ENCODE measurements around the gene TAF4.
"Not testable (repeated sequence)": the region's sequence is repeated elsewhere in the genome, so short reads cannot be mapped to it uniquely, and the experiment has no call there.

TAF4 gene

DNA sequence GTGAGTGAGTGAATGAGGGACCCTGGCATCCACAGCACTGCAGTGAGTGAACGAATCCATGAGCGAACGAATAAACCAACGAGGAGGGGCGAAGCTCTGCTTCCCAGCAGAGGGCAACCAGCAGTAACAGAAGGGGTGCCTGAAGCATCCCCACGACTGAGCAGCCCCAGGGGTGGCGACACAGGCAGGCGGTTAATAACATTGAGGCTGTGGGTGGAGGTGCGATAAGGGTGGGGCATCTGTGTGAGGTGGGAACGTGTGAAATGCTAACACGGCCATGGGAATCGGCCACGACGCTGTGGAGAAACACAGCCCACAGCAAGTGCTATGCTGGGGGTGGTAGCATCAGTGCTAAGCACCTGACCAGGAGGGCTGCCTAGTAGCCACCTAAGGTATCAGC, 75.9 kb downstream of the TAF4 start:
- no peak overlapping the region for H3K9ac ChIP-seq (ENCODE audit: low read depth, low read length)
- H3K9me3 ChIP-seq (ENCODE audit: control insufficient read depth, insufficient read depth, low read length): no peaks in the 10 kb centered on the region
- H3K36me3 ChIP-seq (ENCODE audit: insufficient read depth, low read length): peaks cover 18% of the 10 kb centered on the region
- no peaks in the 10 kb centered on the region for H3K4me1 ChIP-seq (ENCODE audit: insufficient read depth, low read length)

DNA sequence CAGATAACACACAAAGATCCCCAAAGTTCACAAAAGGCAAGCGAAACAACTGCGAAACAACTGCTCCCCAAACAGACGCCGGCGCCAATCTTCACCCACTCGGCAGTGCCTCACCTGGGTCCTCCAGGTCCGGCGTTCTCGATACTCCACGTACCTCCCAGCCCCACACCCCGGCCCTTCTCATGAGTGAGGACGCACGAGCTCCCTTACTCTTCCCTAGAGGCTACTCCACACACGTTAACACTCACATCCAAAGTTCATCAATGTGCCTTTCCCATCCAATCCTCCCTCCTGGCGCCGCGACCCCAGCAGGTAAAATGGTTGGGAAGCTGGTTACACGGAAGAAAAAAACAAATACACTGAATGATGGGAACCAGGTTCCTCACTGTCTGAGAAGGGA, 77.0 kb downstream of the TAF4 start:
- H3K36me3 ChIP-seq (ENCODE audit: insufficient read depth, low read length): peaks cover 17% of the 10 kb centered on the region
- no peaks in the 10 kb centered on the region for H3K4me1 ChIP-seq (ENCODE audit: insufficient read depth, low read length)
- no peaks in the 10 kb centered on the region for H3K9me3 ChIP-seq (ENCODE audit: control insufficient read depth, insufficient read depth, low read length)
- H3K9ac ChIP-seq (ENCODE audit: low read depth, low read length): no peak overlapping the region

DNA sequence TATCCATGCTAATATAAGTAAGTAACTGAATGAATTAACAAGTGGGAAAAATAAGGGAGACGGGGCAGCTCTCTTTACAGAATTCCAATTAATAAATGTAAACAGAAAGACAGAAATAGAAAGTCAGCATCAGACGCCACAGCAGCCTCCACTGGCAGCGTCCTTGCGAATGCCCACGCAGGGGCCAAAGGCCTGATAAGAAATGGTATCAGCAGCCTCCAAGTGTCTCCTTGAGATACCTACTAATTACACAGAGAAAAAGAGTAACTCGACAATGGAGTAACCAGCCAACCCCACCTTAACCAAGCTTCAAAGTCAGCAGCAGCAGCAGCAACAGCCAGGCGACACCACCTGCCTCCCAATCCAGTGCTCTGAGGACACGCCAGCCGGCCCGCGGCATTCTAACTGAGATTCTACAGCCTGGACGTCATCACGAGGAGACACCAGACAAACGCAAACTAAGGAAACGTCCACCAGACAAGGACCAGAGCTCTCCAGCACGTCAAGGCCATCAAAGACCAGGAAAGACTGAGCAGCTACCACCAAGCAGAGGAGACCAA, 78.8 kb downstream of the TAF4 start:
- no peaks in the 10 kb centered on the region for H3K9me3 ChIP-seq (ENCODE audit: control insufficient read depth, insufficient read depth, low read length)
- H3K36me3 ChIP-seq (ENCODE audit: insufficient read depth, low read length): peaks cover 8% of the 10 kb centered on the region
- H3K4me1 ChIP-seq (ENCODE audit: insufficient read depth, low read length): no peaks in the 10 kb centered on the region
- H3K9ac ChIP-seq (ENCODE audit: low read depth, low read length): no peak overlapping the region

DNA sequence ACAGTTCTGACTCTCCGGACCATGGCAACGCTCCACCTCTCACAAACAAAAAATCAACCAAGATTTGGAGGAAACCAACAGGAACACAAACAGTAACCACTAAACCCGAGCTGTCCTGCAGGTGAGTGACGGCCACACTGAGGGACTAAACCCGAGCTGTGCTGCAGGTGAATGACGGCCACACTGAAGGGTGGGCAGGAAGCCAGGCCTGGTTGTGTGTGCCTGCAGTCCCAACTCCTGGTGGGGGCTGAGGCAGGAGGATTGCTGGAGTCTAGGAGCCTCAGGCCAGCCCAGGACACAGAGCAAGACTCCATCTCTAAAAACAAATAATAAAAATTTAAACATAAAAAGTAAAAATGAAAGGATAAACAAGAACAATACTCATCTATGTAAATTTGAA, 80.6 kb downstream of the TAF4 start:
- peaks cover 3% of the 10 kb centered on the region; the same call in 1 of the 2 replicates for H3K36me3 ChIP-seq (ENCODE audit: insufficient read depth, low read length)
- no peaks in the 10 kb centered on the region for H3K4me1 ChIP-seq (ENCODE audit: insufficient read depth, low read length)
- H3K9ac ChIP-seq (ENCODE audit: low read depth, low read length): no peak overlapping the region
- no peaks in the 10 kb centered on the region for H3K9me3 ChIP-seq (ENCODE audit: control insufficient read depth, insufficient read depth, low read length)

DNA sequence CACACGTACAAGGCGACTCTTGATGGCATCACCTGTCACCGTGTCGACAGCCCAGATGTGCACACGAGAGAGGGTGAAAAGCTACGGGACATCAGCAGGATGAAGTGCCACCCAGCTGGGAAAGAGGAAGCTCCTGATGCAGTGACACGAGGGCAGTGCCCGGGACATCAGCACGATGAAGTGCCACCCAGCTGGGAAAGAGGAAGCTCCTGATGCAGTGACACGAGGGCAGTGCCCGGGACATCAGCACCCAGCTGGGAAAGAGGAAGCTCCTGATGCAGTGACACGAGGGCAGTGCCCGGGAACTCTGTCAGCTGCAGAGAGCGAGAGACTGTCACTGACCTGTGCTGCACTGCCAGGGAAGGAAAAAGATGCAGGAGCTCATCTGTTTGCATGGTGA, 81.2 kb downstream of the TAF4 start:
- not testable (repeated sequence) for H3K4me1 ChIP-seq (ENCODE audit: insufficient read depth, low read length); H3K9me3 ChIP-seq (ENCODE audit: control insufficient read depth, insufficient read depth, low read length); H3K9ac ChIP-seq (ENCODE audit: low read depth, low read length); H3K36me3 ChIP-seq (ENCODE audit: insufficient read depth, low read length)

DNA sequence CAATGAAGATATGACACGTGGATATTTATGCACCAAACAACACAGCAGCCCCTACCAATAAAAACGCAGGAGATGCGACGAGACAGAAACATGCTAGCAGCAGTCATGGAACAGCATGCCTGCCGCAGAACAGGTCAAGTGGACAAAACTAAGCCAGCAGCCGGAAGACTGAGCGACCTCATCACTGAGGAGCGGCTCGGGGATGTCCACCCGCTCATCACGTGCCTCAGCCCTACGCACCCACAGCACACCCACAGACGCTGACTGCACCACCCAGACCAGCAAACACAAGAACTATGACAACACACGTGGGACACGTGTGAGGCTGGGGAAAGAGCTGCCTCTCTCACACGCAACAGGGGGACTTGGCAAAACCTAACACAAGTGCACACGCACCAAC, 81.7 kb downstream of the TAF4 start:
- no peaks in the 10 kb centered on the region for H3K9me3 ChIP-seq (ENCODE audit: control insufficient read depth, insufficient read depth, low read length)
- H3K9ac ChIP-seq (ENCODE audit: low read depth, low read length): no peak overlapping the region
- peaks cover 3% of the 10 kb centered on the region; the same call in 1 of the 2 replicates for H3K36me3 ChIP-seq (ENCODE audit: insufficient read depth, low read length)
- no peaks in the 10 kb centered on the region for H3K4me1 ChIP-seq (ENCODE audit: insufficient read depth, low read length)

DNA sequence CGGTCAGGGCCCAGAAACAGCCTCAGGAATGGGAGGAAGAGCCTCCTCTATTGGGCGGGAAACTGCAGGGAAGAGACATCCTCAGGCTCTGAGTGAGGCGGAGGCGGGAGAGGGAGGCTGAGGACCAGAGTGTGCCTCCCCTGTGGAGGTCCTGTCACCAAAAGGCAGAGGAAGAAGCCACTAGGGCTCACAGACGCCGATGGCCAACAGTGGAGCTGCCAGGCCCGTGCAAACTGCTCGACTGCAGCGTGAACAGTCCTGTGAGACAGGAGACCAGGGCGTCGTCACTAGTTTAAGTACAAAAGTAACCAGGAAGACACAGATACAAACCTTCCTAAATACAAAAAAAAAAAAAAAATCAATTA, 82.7 kb downstream of the TAF4 start:
- Histone ChIP-seq H3K4me1 (ENCODE audit: insufficient read depth, low read length) (no peaks in the 10 kb centered on the region), H3K36me3 (ENCODE audit: insufficient read depth, low read length) (peaks cover 3% of the 10 kb centered on the region; the same call in 1 of the 2 replicates), H3K9ac (ENCODE audit: low read depth, low read length) (no peak overlapping the region), H3K9me3 (ENCODE audit: control insufficient read depth, insufficient read depth, low read length) (no peaks in the 10 kb centered on the region)

DNA sequence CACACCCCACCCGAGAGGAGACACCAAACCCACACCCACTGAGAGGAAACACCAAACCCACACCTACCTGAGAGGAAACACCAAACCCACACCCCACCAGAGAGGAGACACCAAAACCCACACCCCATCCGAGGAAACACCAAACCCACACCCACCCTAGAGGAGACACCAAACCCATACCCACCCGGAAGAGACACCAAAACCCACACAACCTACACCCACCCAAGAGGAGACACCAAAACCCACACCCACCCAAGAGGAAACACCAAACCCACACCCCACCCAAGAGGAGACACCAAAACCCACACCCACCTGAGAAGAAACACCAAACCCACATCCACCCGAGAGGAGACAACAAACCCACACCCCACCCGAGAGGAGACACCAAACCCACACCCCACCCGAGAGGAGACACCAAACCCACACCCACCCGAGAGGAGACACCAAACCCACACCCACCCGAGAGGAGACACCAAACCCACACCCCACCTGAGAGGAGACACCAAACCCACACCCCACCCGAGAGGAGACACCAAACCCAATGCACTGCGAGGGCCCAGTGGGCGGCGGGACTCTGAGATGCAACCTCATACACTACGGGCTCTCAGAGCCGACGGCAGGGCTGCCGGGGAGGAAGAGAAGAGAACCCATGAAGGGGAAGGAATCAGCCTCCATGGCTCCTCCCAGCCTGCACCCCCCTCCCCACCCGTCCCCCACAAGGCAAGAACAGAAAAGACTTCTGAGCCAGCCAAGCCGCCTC, 83.3 kb downstream of the TAF4 start:
- no peak overlapping the region for H3K9ac ChIP-seq (ENCODE audit: low read depth, low read length)
- no peaks in the 10 kb centered on the region for H3K9me3 ChIP-seq (ENCODE audit: control insufficient read depth, insufficient read depth, low read length)
- no peaks in the 10 kb centered on the region; the same call in 1 of the 2 replicates for H3K36me3 ChIP-seq (ENCODE audit: insufficient read depth, low read length)
- no peaks in the 10 kb centered on the region for H3K4me1 ChIP-seq (ENCODE audit: insufficient read depth, low read length)

DNA sequence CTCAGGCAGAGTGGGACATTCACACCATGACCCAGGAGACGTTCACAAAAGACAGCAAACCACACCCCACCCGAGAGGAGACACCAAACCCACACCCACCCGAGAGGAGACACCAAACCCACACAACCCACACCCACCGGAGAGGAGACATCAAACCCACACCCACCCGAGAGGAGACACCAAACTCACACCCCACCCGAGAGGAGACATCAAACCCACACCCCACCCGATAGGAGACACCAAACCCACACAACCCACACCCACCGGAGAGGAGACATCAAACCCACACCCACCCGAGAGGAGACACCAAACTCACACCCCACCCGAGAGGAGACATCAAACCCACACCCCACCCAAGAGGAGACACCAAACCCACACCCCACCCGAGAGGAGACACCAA, 84.0 kb downstream of the TAF4 start:
- not testable (repeated sequence) for H3K9me3 ChIP-seq (ENCODE audit: control insufficient read depth, insufficient read depth, low read length); H3K36me3 ChIP-seq (ENCODE audit: insufficient read depth, low read length); H3K9ac ChIP-seq (ENCODE audit: low read depth, low read length); H3K4me1 ChIP-seq (ENCODE audit: insufficient read depth, low read length)

DNA sequence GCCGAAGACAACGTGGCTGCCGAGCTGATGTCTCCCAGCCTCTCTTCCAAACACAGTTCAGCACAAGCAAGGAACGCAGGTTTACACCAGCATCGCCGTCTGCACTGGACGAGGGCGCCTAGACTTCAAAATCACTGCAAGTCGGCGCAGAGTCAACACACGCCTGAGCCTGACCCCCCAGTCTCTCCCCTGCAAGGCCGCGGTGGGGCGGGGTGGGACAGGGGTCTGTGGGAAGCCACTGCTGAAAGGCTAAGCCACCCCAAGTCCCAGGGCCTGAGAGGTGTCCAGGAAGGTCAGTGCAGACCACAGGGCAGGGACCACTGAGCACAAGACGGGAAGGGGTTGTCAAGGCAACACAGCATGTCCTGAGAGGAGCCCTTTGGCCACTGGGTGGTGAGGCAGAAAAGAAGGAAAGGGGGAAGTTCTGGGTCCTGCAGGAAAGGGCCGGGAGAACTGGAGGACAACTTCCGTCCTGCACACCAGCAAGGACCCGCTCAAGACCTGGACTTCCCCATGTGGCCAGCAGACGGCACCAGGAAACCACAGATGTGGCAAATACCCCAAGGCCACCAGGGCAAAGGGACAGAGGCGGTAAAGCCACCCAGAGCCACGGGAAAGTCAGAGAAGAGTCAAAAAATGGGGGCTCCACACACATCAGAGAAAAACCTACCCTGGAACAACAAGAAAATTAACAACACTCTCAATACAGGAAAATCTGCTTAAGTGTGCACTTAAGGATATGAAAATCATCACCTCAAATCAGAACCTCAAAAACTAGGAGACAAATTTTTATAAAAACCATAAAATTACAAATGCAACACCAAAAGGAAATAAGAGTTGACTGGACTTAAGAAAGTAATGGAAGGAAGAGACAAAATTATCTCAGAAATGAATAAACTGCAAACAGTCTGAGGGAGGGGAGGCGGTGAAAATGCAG, 84.8 kb downstream of the TAF4 start:
- Histone ChIP-seq H3K36me3 (ENCODE audit: insufficient read depth, low read length) (no peaks in the 10 kb centered on the region), H3K9ac (ENCODE audit: low read depth, low read length) (no peak overlapping the region), H3K4me1 (ENCODE audit: insufficient read depth, low read length) (no peaks in the 10 kb centered on the region), H3K9me3 (ENCODE audit: control insufficient read depth, insufficient read depth, low read length) (no peaks in the 10 kb centered on the region)

DNA sequence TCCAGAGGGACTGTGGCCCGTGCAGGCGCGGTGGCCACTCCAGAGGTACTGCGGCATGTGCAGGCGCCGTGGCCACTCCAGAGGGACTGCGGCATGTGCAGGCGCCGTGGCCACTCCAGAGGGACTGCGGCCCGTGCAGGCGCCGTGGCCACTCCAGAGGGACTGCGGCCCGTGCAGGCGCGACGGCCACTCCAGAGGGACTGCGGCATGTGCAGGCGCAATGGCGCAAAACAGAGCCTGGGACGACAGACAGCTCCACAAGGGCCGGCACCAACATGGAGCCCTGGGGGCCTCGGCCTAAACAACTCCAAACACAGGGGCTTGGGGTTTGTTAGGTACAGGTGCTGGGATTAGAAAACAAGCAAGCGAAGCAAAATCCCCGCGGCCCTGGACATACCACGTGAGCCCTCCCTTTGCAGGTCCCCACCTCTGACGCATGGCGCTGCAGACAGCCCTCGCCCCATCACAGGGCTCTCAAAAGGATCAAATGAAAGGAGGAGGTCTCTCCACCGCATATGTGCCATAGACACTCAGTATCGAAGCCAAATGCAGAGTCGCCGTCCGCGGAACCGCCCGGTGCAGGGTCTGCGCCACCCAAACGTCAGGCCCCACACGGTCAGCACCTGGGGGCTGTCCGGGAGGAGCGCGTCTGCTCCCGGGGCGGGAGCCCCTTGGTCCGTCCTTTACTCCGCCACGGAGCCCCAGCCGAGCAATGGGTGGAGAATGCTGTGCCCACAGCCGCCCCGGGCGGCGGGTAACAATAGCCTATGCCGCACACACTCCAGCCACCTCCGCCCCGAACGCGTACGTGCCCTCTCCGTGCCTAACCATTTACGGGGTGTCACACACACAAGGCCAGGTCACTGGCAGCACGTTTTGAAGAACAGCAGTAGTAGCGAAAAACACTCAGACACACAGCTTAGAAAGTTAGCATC, 85.7 kb downstream of the TAF4 start:
- no peaks in the 10 kb centered on the region for H3K36me3 ChIP-seq (ENCODE audit: insufficient read depth, low read length)
- H3K4me1 ChIP-seq (ENCODE audit: insufficient read depth, low read length): no peaks in the 10 kb centered on the region

DNA sequence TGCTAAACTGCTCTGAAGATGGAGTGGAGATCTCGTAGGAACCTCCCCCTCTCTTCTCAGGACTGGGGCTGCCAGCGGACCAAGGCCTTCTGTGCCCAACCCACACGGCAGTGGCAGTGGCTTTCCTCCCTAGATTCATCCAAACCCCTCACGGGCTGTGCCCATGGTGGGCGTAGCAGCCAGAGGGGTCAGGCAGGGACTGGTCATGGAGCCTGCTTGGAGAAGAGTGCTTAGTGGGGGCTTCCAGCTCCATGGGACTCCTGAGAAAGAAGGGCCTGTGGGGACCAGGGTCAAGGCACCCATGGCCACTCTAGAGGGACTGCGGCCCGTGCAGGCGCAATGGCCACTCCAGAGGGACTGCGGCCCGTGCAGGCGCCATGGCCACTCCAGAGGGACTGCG, 86.6 kb downstream of the TAF4 start:
- H3K9me3 ChIP-seq (ENCODE audit: control insufficient read depth, insufficient read depth, low read length): no peaks in the 10 kb centered on the region
- H3K4me1 ChIP-seq (ENCODE audit: insufficient read depth, low read length): no peaks in the 10 kb centered on the region
- no peak overlapping the region for H3K9ac ChIP-seq (ENCODE audit: low read depth, low read length)
- H3K36me3 ChIP-seq (ENCODE audit: insufficient read depth, low read length): no peaks in the 10 kb centered on the region

More for the DNA sequence above, 85.7 kb downstream of the TAF4 start:
- Histone ChIP-seq H3K9ac (ENCODE audit: low read depth, low read length) (no peak overlapping the region), H3K9me3 (ENCODE audit: control insufficient read depth, insufficient read depth, low read length) (no peaks in the 10 kb centered on the region)

DNA sequence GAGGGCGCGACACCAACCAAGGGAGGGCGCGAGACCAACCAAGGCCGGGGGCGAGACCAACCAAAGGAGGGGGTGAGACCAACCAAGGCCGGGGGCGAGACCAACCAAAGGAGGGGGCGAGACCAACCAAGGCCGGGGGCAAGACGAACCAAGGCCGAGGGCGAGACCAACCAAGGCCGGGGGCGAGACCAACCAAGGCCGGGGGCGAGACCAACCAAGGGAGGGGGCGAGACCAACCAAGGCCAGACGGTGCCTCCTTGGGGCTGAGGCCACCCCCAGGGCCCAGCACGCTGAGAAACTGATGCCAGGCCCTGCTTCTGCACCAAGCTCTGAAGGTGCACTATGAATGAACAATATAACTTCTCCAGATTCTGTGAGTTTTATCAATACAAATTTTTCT, 87.2 kb downstream of the TAF4 start:
- H3K9me3 ChIP-seq (ENCODE audit: control insufficient read depth, insufficient read depth, low read length): no peaks in the 10 kb centered on the region
- no peaks in the 10 kb centered on the region for H3K36me3 ChIP-seq (ENCODE audit: insufficient read depth, low read length)
- H3K4me1 ChIP-seq (ENCODE audit: insufficient read depth, low read length): no peaks in the 10 kb centered on the region
- no peak overlapping the region for H3K9ac ChIP-seq (ENCODE audit: low read depth, low read length)

DNA sequence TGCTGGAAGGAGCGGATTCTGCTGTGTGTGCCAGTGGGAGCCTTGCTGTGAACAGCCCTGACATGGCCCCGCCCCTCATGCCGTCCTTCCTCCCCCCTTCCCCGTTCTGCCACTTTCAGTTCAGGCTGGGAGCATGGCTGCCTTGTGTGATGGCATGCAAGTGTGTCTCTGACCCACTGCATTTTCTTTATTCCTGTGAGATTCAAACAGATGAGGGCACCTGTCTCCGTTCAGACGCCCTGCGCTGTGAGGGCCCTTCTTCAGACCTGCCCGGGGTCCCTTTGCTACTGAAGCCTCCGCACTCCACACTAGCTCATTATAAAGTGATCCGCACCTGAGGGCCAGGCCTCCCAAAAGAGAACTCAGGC, 88.3 kb downstream of the TAF4 start:
- H3K9me3 ChIP-seq (ENCODE audit: control insufficient read depth, insufficient read depth, low read length): no peaks in the 10 kb centered on the region
- H3K9ac ChIP-seq (ENCODE audit: low read depth, low read length): no peak overlapping the region
- 0 out of 2 replicates have a peak, but pooled peaks cover 3% of the 10 kb centered on the region for H3K36me3 ChIP-seq (ENCODE audit: insufficient read depth, low read length)
- no peaks in the 10 kb centered on the region for H3K4me1 ChIP-seq (ENCODE audit: insufficient read depth, low read length)

Measured in ES-I3 (cell line).